ENCODE data around the gene ID1.

ID1 gene

GRCh38 chr20:31605031-31605901 is at the start of gene ID1:
ID1 (plus strand) TSS chr20:31605289; CDS start chr20:31605388, 99 bp downstream.
- H3K27ac ChIP-seq: peak within 1 kb of the TSS; percentile 100
- TF ChIP-seq ZFX (IDR thresholded peaks at IDR 0.05; ENCODE audit: borderline replicate concordance) (no peak), CTCF (IDR thresholded peaks at IDR 0.05) (no peak)

GRCh38 chr20:31559704-31560093 is 45.4 kb upstream of the ID1 start:
- TF ChIP-seq CTCF (IDR thresholded peaks at IDR 0.05): no peak
- no peak for TF ChIP-seq ZFX (IDR thresholded peaks at IDR 0.05; ENCODE audit: borderline replicate concordance)
- H3K27ac ChIP-seq: peak overlapping the region; percentile 100

GRCh38 chr20:31560094-31560745 is 44.9 kb upstream of the ID1 start:
- H3K27ac ChIP-seq: peak overlapping the region; percentile 100
- peak; percentile 98 for TF ChIP-seq CTCF (IDR thresholded peaks at IDR 0.05)
- no peak for TF ChIP-seq ZFX (IDR thresholded peaks at IDR 0.05; ENCODE audit: borderline replicate concordance)

GRCh38 chr20:31560746-31561598 is 44.1 kb upstream of the ID1 start:
- peak overlapping the region; percentile 100 for H3K27ac ChIP-seq
- TF ChIP-seq CTCF (IDR thresholded peaks at IDR 0.05) (no peak), ZFX (IDR thresholded peaks at IDR 0.05; ENCODE audit: borderline replicate concordance) (no peak)

- peak overlapping the region; percentile 100 for H3K27ac ChIP-seq
- TF ChIP-seq CTCF (IDR thresholded peaks at IDR 0.05) (no peak), ZFX (IDR thresholded peaks at IDR 0.05; ENCODE audit: borderline replicate concordance) (no peak)
Observed at GRCh38 chr20:31562241-31562640, 42.8 kb upstream of the ID1 start.

GRCh38 chr20:31564284-31564683 is 40.8 kb upstream of the ID1 start:
- no peak for TF ChIP-seq ZFX (IDR thresholded peaks at IDR 0.05; ENCODE audit: borderline replicate concordance)
- no peak for TF ChIP-seq CTCF (IDR thresholded peaks at IDR 0.05)
- peak overlapping the region; percentile 100 for H3K27ac ChIP-seq
